ENCODE measurements around the gene XRN2.

The XRN2 gene

DNA sequence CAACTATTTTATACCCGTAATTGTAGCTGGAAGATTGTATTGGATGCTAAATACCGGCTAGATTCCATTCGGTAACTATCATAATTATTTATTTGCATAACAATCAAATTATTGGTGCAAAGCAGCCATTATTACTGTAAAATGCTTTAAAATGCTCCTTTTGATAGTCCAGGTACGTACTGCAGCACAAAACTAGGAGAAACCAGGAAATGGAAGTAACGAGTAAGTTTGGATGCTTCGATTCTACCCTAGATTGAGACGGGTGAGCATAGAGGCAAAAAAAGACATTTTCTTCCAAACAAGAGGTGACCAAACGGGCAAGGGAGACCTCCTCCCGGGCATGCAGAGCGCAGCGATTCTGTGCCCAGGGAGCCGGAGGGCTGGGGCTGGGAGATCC is 469 bp upstream of the XRN2 start:
- DNase-seq: no peak

DNA sequence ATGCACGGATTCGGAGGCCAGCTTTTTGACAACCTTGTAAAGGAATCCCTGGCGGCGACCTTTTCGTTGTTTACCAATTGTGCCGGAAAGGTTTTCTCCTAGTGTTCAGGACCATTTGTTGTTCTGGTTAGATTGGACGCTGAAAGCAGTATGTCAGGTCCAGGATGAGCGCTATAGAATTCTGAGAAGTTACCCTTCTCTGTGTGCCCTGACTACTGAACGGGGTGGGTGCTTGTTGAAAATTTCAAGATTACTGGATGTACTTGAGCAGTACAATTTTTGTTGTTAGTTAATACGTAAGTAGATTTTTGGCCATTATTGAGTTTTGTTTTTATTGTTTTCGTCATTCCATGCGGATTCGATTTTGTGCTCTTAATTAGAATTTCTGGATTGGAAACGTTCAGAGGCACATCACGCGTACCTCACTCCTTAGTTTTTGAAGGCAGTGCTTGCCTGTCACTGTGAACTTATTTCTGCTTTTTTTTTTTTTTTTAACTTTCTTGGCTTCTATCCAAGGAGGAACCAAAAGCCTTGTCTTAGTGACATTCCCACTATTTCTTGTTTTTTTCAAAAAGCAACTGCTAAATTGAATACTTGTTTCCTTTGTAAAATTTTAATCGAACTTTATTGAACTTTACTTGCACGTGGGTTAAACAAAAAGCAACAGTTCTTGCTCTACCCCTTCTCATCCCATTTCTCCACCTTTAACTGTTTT is 898 bp downstream of the XRN2 start:
- DNase-seq: no peak

DNA sequence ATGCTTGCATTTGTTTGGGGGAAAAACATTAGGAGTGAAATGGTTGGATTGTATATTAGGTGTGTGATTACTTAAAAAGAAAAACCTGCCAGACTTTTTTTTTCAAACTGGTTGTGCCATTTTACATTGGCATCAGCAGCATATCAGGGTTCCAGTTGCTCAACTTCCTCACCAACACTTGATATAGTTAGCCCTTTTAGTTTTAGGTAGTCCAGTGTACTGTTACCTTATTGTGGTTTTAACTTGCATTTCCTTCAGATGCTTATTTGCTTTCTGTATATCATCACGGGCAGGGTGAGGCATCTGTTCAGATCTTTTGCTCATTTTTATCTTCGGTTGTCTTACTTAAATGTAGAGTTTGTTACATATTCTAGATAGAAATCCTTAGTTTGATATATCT is 5.2 kb downstream of the XRN2 start:
- no peak for DNase-seq

DNA sequence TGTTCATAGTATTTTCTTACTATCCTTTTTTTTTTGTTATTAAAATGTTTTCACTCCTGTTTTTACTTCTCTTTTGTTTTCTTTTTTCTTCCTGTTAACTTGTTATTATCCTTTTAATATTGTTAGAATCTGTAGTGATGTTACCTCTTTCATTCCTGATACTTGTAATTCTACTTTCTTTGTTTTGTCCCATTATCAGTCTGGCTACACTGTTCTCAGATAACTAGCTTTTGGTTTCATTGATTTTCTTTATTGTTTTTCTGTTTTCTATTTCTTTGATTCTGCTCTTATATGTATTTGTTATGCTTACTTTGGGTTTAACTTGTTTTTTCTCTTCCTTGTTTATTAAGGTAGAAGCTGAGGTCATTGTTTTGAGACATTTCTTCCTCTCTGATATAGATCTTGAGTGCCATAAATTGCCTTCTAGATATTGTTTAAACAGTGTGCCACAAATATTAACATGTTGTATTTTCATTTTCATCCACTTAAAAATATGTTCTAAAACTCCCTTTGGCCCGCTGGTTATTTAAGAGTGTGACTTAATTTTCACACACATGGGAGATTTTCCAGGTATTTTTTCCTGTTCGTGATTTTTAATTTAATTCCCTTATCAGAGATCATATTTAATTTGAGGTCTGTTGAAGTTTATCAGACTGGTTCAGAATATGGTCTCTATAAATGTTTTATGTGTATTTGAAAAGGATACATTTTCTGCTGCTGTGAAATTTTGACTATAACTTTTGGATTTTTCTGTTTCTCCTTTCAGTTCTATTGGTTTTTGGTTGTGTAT is 6.7 kb downstream of the XRN2 start:
- no peak for DNase-seq

DNA sequence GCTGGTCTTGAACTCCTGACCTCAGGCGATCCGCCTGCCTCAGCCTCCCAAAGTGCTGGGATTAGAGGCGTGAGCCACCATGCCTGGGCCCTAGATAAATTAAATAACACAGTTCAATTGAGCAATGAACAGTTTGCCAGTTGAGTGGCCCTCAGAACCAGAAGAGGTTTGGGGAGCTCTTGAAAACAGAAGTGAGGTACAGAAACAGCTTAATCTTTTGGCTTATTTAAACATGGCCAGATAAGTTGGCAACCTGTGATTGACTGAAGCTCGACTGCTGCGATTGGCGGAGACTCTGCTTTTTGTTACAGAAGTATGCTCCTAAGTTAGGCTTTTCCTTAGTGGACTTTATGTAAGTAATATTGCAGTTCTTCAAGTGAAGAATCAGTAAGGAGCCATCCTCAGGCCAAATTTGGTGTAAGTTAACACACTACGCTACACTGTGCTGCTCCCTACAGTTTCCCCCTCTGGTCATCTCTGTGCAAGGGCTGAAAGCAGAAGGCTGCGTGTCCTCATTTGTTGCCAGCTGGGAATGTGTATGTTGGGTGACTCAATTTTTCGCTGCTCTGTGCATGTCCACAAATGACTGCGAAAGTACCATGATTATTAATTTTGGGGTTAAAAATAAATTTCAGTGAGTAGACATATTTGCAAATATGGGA is 9.8 kb downstream of the XRN2 start:
- DNase-seq: no peak

DNA sequence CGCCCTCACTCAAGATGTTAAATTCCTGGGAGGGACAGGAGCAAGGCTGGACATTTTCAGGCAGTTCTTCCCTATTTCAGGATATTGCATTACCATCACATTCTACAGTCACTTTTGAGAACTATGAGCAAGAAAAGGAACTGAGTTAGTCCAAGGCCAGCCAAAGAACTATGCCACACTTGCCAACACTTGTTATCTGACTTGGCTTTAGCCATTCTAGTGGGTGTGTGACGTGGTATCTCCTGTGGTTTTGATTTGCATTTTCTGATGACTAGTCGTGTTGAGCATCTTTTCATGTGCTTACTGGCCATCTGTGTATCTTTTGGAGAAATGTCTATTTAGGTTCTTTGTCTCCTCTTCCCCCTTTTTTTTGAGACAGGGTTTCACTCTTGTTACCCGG is 12.0 kb downstream of the XRN2 start:
- DNase-seq: peak; percentile 12

DNA sequence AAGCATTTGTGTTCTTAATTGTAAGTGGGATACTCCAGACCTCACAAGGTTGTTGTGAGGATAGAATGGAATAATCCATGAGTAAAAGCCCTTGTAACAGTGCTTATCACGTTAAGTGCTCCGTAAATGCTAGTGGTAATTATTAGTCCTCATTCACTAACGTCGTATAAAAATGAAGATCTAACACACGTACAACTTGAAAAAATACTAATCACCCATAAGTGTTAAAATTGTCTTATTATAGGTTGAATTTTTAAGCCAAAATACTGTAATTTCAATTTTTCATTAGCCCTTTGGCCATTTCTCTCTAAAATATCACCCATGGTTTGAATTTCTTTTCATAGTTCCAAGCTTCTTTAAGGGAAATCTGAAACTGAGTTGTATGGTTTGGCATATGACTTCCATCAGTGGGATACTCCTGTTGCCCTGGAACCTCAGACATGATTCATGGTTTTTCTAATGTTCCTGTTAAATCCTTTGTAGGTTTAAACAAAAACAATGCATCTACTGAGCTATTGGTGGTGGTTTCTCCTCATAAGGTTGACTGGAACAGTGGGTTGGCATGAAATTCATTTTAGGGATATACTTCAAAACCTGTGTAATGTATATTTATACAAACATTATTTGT is 19.1 kb downstream of the XRN2 start:
- DNase-seq: no peak

DNA sequence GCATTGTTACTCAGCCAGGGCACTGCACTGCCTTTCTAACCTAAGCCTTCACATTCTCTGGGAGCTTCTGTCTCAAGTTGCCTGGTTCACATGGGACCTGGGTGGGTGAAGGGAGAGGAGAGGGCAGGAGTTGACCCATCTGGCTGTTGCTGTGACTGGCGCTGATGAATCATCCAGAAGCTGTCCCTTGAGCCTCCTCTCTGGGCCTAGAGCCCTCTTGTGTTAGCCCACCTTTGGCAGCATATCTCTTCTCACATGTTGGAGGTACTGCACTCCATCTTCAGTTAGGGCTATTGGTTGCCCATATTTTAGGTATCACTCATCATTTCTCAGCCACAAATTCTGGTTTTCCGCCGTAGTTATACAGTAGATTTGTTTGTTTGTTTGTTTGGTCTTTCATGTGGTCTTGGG is 19.8 kb downstream of the XRN2 start:
- DNase-seq: no peak

DNA sequence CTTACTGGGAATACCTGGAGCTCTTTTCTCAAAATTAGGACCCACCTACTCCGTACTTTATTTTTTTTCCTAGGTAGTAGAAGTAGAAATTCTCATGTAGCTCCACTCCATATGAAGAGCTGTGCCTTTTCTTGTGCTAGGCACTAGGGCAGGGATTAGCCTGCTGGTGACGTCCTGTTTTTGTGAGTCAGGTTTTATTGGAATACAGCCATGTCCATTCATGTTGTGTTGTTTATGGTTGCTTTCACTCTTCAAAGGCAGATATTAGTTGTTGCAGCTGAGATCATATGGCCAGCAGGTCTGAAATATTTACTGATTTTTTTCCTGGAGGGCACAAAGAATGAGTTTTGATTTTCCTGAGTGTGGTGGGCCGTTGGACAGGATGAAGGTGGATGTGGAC is 20.5 kb downstream of the XRN2 start:
- no peak for DNase-seq

DNA sequence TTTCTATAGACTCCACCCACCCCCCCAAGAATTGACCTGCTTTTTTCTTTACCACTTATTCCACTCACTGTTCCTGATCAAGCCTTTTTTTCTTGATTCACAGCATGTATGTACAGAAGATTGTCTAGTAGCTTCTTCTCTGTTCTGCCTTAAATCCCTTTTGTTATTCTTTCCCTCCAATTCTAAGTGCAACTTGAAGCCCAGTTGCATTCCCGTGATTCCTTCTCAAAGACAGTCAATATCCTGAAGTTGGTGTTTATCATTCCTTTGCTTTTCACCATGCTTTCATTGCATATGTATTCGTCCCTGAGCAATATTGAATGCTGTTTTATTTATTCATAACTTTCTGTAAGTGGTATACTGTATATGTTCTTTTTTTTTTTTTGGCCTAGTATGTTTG is 21.0 kb downstream of the XRN2 start:
- no peak for DNase-seq

DNA sequence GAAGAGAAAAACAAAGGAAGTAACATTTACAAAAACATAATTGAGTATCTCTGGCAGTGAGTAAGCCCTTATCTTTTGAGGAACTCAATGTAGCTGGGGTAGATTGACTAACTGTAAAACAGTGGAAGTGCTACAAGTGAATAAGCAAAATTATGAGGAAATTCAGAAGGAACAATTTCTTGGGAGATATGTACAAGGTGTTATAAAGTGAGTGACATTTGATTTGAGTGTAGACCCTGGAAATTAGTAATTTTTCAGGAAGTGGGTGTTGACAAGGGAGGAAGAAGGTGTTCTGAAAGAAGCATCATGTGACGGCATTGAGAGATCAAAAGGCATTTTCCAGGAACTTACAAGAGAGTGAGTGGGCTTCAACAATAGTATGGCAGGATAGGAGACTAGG is 22.2 kb downstream of the XRN2 start:
- no peak for DNase-seq

DNA sequence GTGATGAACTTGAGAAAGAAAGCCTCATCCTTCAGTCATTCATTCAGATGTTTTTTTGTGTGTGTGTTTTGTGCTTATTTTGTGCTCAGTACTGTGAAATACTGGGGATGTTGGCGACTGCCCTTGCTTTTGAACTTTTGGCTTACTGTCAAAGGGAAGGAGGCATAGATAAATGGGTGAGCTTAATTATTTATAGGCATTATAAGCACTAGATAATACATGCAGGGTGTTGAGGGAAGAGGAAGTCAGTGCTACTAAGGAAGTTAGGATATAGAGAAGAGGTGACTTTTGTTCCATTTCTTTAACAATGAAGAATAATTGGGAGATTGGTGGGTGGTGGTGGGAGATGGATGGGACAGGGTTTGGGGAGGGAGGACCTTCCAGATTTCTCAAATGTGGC is 23.6 kb downstream of the XRN2 start:
- DNase-seq: no peak

DNA sequence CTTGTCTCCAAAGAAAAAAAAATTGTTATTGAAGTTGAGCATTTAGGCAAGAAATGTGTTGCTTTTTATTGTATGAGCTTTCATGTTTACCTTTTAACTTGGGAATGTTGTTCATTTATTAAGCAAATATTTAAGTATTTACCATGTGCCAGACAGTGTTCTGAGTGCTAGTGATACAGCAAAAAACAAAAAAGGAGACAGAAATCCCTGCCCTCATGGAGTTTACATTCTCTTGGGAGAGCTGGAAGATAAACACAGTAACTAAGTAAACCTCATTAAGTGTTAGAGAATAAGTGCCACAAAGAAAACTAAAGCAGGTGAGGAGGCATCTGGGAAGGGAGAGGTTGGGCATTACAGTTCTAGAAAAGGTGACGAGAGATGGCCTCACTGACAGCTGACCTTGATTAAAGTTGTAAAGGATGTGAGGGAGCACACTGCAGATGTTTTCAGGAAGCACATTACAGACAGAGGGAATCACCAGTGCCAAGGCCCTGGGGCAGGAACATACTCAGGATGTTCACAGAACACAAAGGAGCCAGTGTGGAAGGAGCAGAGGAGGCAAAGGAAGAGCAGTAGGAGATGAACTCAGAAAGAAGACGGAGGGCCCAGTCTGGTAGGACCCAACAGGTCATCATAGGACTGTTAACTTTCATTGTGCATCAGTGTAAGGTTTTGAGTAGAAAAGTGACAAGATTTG is 33.5 kb downstream of the XRN2 start:
- no peak for DNase-seq

DNA sequence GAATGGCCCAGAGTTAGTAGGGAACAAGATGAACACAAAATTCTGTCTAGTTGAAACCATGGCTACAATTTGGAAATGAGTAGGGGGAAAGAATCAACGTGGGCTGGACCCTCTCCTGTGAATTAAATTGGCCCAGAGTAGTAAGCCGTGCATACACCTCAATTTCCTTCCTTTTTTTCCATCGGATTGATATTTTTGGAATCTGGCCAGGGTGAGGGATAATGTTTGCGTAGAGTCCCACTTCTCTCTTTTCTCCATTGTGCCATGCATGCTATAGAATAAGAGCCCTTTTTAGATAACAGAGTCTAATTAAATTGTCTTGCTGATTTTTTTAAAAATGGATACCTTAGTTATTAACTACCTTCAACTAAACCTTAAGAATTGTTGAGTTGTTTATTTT is 35.2 kb downstream of the XRN2 start:
- no peak for DNase-seq

DNA sequence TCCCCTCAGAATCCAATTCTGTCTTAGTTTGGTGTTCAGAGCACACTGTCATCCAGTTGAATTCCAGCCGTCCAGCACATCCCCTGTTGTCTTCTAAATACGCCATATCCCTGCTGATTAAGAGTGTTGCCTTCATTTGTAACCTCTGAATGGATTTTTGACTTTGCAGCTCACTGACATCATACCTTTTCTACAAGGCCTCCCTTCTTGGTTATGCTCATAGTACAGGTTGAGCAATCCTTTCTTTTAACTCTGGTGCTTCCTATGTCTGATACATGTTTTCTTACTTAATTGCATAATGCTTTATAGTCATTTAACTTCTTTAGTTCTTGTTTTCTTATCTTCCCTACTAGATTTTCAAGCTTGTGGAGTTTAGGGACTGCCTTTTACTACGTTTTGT is 36.4 kb downstream of the XRN2 start:
- DNase-seq: no peak

DNA sequence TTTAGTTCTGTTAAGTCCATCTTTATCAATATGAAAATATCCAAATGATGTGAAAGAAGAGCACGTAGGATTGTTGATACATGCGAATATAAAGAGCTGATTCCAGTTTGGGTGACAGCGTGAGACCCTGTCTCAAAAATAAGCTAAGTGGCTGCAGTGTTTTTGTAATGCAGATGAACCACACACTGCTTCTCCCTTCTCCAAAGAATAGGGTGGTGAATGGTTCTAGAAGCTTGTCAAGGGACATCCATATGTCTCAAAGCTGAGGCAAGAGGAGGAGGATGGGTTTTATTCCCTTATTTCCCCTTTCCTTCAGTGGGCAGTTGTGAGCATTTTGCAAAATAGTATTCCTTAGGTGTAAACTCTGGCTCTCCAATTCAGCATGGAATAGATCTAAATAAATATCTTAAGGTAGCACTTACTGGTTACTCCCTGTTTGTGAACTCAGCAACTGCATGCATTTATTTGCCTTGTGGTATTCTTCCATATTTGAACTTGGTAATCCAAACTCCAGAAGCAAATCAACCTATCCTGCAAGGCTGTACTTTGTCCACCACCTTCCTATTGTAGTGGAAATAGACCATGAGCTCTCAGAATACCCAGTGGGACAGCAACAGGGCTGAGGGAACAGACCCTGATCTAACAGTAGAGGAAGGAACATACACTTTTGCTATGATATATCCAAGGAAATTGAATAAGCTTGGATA is 38.0 kb downstream of the XRN2 start:
- DNase-seq: no peak

DNA sequence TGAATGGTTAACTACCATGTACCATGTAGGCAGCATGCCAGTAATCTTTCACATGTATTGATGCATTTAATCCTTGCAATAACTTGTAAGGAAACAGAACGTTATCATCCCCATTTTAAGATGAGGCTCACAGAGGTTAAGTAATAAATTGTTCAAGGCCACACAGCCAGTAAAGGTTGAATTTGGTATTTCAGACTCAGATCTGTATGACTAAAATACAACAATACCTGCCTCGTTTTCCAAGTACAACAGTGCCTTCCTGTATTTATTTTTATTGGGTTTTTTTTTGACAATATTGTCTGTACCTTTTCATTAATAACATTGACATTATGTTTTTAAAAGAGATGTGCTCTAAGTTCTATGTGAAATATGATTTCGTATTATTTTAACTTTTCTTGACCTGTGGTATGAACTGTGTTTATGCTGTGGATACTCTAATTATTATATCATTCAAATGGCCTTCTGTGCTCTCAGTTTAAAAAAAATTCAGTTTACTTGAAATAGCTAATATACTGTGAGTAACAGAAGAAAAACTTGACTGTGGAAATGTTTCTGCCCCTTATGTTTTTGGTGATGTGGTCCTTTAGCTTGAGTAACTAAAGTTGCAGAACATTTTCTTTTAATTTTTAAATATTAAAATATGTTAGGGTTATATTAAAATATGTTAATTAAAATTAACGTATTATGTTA is 39.7 kb downstream of the XRN2 start:
- DNase-seq: no peak

DNA sequence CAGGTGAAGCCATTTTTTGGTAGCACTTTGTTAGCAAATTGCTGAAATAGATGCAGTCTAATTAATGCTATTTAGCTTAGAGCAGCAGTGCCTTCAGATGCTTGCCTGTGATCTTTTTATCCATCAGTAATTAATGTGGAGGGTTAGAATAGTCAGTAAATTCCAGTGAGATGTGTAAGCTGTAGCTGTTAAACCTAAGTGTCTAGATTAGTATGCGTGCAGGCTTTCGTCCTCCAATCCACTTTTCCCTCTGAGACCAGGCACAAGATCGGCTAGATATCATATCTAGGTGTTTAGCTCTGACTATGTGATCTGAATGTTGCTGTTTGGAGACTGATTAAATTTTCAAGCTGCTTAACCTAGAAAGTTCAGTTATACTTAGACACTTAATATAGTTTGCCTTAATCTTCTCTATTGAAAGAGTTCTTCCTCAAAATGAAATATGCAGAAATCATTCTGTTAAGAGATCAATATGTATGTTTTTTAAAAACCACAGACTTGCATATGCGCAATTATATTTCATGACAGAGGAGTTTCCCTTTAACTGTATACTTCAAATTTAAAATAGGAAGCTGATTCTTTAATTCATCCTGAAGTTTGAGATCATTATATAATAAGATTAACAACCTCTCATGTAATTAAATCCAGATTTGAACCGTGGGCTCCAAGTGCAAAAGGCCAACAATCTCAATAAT is 41.2 kb downstream of the XRN2 start:
- DNase-seq: no peak

DNA sequence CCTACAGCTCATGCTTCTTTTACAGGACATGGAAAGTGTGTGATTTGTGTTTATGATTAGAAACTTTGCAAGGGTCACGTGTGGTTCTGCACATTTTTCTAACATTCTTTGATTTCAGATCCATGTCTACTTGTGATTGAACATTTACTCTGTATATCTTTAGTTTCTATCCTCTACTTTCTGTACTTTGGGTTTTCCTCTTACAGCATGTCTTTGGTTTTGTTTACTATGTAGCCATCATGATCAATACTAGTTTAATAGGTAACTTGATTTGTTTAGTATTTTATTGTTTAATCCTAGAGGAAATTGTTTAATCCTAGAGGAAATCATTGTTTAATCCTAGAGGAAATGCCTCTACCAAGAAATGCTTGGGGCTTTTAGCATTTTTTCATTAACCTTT is 41.8 kb downstream of the XRN2 start:
- no peak for DNase-seq

DNA sequence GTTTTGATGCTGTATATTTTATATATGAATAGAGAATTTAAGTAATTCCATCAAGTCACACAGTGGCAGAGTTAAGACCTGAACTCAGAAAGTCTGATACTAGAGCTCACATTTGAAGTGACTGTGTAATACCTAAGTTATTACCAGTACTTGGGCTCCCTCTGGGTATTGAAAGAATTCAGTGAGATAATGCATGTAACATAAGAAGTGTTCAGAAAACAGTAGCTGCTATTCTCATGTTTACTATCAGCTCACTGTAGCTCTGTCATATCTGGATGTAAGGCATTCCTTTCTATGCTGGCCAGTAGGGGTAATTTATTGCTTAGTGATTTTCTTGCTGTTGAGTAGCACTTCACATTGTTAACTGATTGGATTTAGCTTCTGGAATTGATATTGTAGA is 49.6 kb downstream of the XRN2 start:
- DNase-seq: no peak

DNA sequence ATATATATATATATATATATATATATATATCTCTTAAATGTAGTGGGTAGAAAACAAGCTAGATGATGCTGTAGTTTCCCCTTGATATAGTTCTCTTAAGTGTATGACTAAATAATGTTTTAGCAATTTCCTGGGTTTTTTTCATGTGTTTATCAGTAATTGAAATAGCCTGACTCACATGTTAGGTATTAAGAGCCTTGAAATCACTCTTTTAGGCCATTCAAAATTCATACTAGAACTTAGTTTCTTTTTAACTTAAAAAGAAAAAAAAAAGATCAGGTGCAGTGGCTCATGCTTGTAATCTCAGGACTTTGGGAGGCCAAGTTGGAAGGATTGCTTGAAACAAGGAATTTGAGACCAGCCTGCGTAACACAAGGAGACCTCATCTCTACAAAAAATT is 50.1 kb downstream of the XRN2 start:
- no peak for DNase-seq
